ENCODE results near the gene TMEM175.

- TF ChIP-seq TAF1 (IDR thresholded peaks at IDR 0.05; ENCODE audit: borderline replicate concordance, low read depth, low read length) = no peak
- TF ChIP-seq POLR2A (IDR thresholded peaks at IDR 0.05; ENCODE audit: low read depth, low read length) = no peak
Measured at GRCh38 chr4:972651-973424, 40.6 kb downstream of the TMEM175 start.
